Measurements from ENCODE around the gene MEGF10. TPM values are rescaled to one million over a fixed set of nuclear protein-coding genes. Genes with fewer than 3 reads are reported as not detected.

MEGF10 gene
- total RNA-seq, 4 donors from 2014 or later: 0.27 to 5.4 (median 0.97) TPM

- Histone ChIP-seq H3K4me3 (no peak overlapping the region), H3K27ac (no peak overlapping the region), H3K4me1 (no peaks in the 10 kb centered on the region), H3K27me3 (no peaks in the 10 kb centered on the region), H3K9me3 (no peaks in the 10 kb centered on the region), H3K36me3 (no peaks in the 10 kb centered on the region)
- no peak for ATAC-seq
- TF ChIP-seq CTCF (IDR thresholded peaks at IDR 0.05): no peak
- no peak for TF ChIP-seq EP300 (IDR thresholded peaks at IDR 0.05)
- no peak for TF ChIP-seq POLR2AphosphoS5 (IDR thresholded peaks at IDR 0.05)
- no peak for TF ChIP-seq POLR2A (IDR thresholded peaks at IDR 0.05)
Measured at GRCh38 chr5:127375124-127375523, 84.5 kb downstream of the MEGF10 start.

- 83 to 94% methylated on average over 1 of the region's 1 CpG for WGBS, 2 donors (ENCODE audit: low coverage in 1 of 2)
- no peaks in the 10 kb centered on the region for H3K36me3 ChIP-seq
- no peaks in the 10 kb centered on the region for H3K9me3 ChIP-seq
- TF ChIP-seq CTCF (IDR thresholded peaks at IDR 0.05): no peak
- TF ChIP-seq POLR2A (IDR thresholded peaks at IDR 0.05): no peak
- TF ChIP-seq POLR2AphosphoS5 (IDR thresholded peaks at IDR 0.05): no peak
- no peak for TF ChIP-seq EP300 (IDR thresholded peaks at IDR 0.05)
- H3K27me3 ChIP-seq: no peaks in the 10 kb centered on the region
- no peaks in the 10 kb centered on the region for H3K4me1 ChIP-seq
- no peak for ATAC-seq
- H3K4me3 ChIP-seq: no peak overlapping the region
- no peak overlapping the region for H3K27ac ChIP-seq
Measured at GRCh38 chr5:127375544-127376091, 85.0 kb downstream of the MEGF10 start.

GRCh38 chr5:127377651-127378050 lies 87.1 kb downstream of the MEGF10 start:
- Histone ChIP-seq H3K4me3 (no peak overlapping the region), H3K9me3 (no peaks in the 10 kb centered on the region), H3K36me3 (no peaks in the 10 kb centered on the region), H3K4me1 (no peaks in the 10 kb centered on the region), H3K27ac (no peak overlapping the region), H3K27me3 (no peaks in the 10 kb centered on the region)
- TF ChIP-seq POLR2A (IDR thresholded peaks at IDR 0.05) (no peak), EP300 (IDR thresholded peaks at IDR 0.05) (no peak), CTCF (IDR thresholded peaks at IDR 0.05) (no peak), POLR2AphosphoS5 (IDR thresholded peaks at IDR 0.05) (no peak)
- no peak for ATAC-seq
- WGBS, 2 donors (ENCODE audit: low coverage in 1 of 2): 95% methylated on average over 8 of the region's 8 CpGs

DNA sequence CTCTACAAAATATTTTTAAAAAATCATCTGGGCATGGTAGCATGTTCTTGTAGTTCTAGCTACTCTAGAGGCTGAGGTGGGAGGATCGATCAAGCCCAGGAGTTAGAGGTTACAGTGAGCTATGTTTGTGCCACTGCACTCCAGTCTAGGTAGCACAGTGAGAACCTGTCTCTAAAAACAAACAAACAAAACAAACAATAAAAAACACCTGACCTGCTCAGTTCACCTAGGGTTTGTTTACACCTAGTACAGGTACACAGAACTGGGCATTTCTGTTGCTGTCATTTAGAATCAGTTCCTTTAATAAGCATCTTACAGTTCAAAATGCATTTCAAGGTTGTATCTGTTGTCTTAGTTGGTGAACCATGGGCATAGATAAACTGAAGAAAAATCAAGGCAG lies 95.3 kb downstream of the MEGF10 start:
- Histone ChIP-seq H3K9me3 (peaks cover 0 to 4% (median 0%) of the 10 kb centered on the region in 3 donors), H3K4me1 (no peaks in the 10 kb centered on the region), H3K4me3 (no peak overlapping the region), H3K36me3 (no peaks in the 10 kb centered on the region), H3K27ac (no peak overlapping the region), H3K27me3 (no peaks in the 10 kb centered on the region)
- TF ChIP-seq CTCF (IDR thresholded peaks at IDR 0.05) (no peak), POLR2A (IDR thresholded peaks at IDR 0.05) (no peak), EP300 (IDR thresholded peaks at IDR 0.05) (no peak), POLR2AphosphoS5 (IDR thresholded peaks at IDR 0.05) (no peak)
- no peak for ATAC-seq
- 100% methylated on average over 1 of the region's 1 CpG for WGBS, 2 donors (ENCODE audit: low coverage in 1 of 2)

- 35 to 67% methylated on average over 2 of the region's 2 CpGs for WGBS, 2 donors (ENCODE audit: low coverage in 1 of 2)
- Histone ChIP-seq H3K4me3 (no peak overlapping the region), H3K9me3 (peaks cover 0 to 4% (median 0%) of the 10 kb centered on the region in 3 donors), H3K36me3 (no peaks in the 10 kb centered on the region), H3K27ac (no peak overlapping the region), H3K4me1 (no peaks in the 10 kb centered on the region), H3K27me3 (no peaks in the 10 kb centered on the region)
- TF ChIP-seq POLR2A (IDR thresholded peaks at IDR 0.05) (no peak), POLR2AphosphoS5 (IDR thresholded peaks at IDR 0.05) (no peak), CTCF (IDR thresholded peaks at IDR 0.05) (no peak), EP300 (IDR thresholded peaks at IDR 0.05) (no peak)
- ATAC-seq: no peak
Measured at GRCh38 chr5:127386557-127386956, 96.0 kb downstream of the MEGF10 start.

Measured in gastroesophageal sphincter (tissue), 4 donors.